B cell (primary cell): Measurements from ENCODE around the gene MMP2. TPM values are rescaled to one million over a fixed set of nuclear protein-coding genes. Genes with fewer than 3 reads are reported as not detected.

ENCODE experiments used
- ATAC-seq: fragments of 200-7000 bp; cut with Tn5 transposase; one replicate; pipeline ENCODE4 v1.10.0; 2021; ENCODE audit warnings: low read depth, mild to moderate bottlenecking, moderate number of reproducible peaks, moderate library complexity
- CTCF ChIA-PET: fragments of 350-600 bp; sonication (Branson Sonifier 250); formaldehyde crosslinking; loops from one replicate; lab custom pipeline; 2021; ENCODE audit warnings: antibody characterized with exemption, inconsistent platforms; lab: Charles Lee
- POLR2A ChIA-PET: fragments of 350-600 bp; sonication (Branson Sonifier 250); formaldehyde crosslinking; loops from one replicate; lab custom pipeline; 2021; ENCODE audit warnings: antibody characterized with exemption; lab: Charles Lee
- DNase-seq: peaks from one replicate; pipeline ENCODE4 v3.0.0; 2013
- H2AFZ ChIP-seq: 2 replicates; pipeline ENCODE4 v1.6.1; 2012; ENCODE audit warnings: mild to moderate bottlenecking, low read depth, low read length; ENCODE audit not compliant: insufficient read depth, poor library complexity, severe bottlenecking
- H3K27ac ChIP-seq, 2 donors: 1 replicate in 1 of 2; 2 replicates in 1 of 2; pipeline ENCODE4 v1.5.1; 2012 to 2013; ENCODE audit warnings: low read length in 2 of 2, mild to moderate bottlenecking in 2 of 2, moderate library complexity in 1 of 2
- H3K27me3 ChIP-seq, 4 experiments: fragments of 200-600 bp in 1 of 4; sonication (generic) in 1 of 4; replicated peaks in 1 of 4; 1 replicate in 2 of 4; 2 replicates in 2 of 4; pipeline versions ENCODE4 v1.6.1 to v1.7.0; 2013 to 2016; ENCODE audit warnings: low read length in 3 of 4, mild to moderate bottlenecking in 2 of 4, mixed read lengths in 1 of 4, moderate library complexity in 1 of 4; ENCODE audit not compliant: insufficient read depth in 4 of 4, control insufficient read depth in 3 of 4; ENCODE audit errors: control extremely low read depth in 1 of 4
- H3K36me3 ChIP-seq, 2 experiments: replicated peaks in 1 of 2; 1 replicate in 1 of 2; 2 replicates in 1 of 2; pipeline versions ENCODE4 v1.6.1 to v1.7.1; 2013; ENCODE audit warnings: low read length in 1 of 2; ENCODE audit not compliant: insufficient read depth in 2 of 2, control insufficient read depth in 1 of 2; ENCODE audit errors: control extremely low read depth in 1 of 2, extremely low read depth in 1 of 2
- H3K4me1 ChIP-seq, 2 donors: fragments of 200-600 bp in 1 of 2; sonication (generic) in 1 of 2; 1 replicate in 1 of 2; 2 replicates in 1 of 2; pipeline versions ENCODE4 v1.5.1 to v1.6.1; 2013 to 2017; ENCODE audit warnings: low read length in 2 of 2; ENCODE audit not compliant: control insufficient read depth in 2 of 2, insufficient read depth in 2 of 2
- H3K4me2 ChIP-seq: replicated peaks from 2 replicates; pipeline ENCODE3; 2012; ENCODE audit warnings: mild to moderate bottlenecking, low read depth, low read length; ENCODE audit not compliant: poor library complexity, severe bottlenecking
- H3K4me3 ChIP-seq, 5 experiments: fragments of 200-600 bp in 1 of 5; sonication (generic) in 1 of 5; 1 replicate in 3 of 5; 2 replicates in 2 of 5; pipeline versions ENCODE4 v1.5.1 to v1.7.0; 2011 to 2016; ENCODE audit warnings: low read length in 4 of 5, mild to moderate bottlenecking in 4 of 5, low read depth in 2 of 5, control low read depth in 1 of 5, moderate library complexity in 1 of 5; ENCODE audit not compliant: insufficient read depth in 1 of 5; ENCODE audit errors: control extremely low read depth in 1 of 5, extremely low read depth in 1 of 5
- H3K79me2 ChIP-seq: fragments of 200-600 bp; sonication (generic); one replicate; pipeline ENCODE4 v1.6.0; 2016; ENCODE audit warnings: low read length; ENCODE audit not compliant: control insufficient read depth, insufficient read depth
- H3K9ac ChIP-seq: fragments of 200-600 bp; sonication (generic); 2 replicates; pipeline ENCODE4 v1.6.1; 2017; ENCODE audit warnings: mild to moderate bottlenecking, low read length, moderate library complexity
- H3K9me3 ChIP-seq, 3 donors: one replicate each; pipeline versions ENCODE4 v1.6.1 to v1.7.1; 2013; ENCODE audit warnings: low read length in 2 of 3; ENCODE audit not compliant: control insufficient read depth in 2 of 3, insufficient read depth in 1 of 3; ENCODE audit errors: control extremely low read depth in 1 of 3
- H4K20me1 ChIP-seq: 2 replicates; pipeline ENCODE4 v1.6.0; 2012; ENCODE audit warnings: mild to moderate bottlenecking, low read length; ENCODE audit not compliant: insufficient read depth, control insufficient read depth, poor library complexity, severe bottlenecking
- H3K27ac Mint-ChIP-seq: one replicate; pipeline ENCODE4 v1.8.0; 2021; ENCODE audit warnings: mixed read lengths
- H3K27me3 Mint-ChIP-seq: one replicate; pipeline ENCODE4 v1.8.0; 2021; ENCODE audit warnings: mixed read lengths
- H3K4me1 Mint-ChIP-seq: one replicate; pipeline ENCODE4 v1.8.0; 2021; ENCODE audit warnings: mixed read lengths
- H3K4me3 Mint-ChIP-seq: one replicate; pipeline ENCODE4 v1.8.0; 2021; ENCODE audit warnings: mixed read lengths
- H3K9me3 Mint-ChIP-seq: one replicate; pipeline ENCODE4 v1.8.0; 2022; ENCODE audit warnings: mixed read lengths; ENCODE audit not compliant: insufficient read depth
- CTCF ChIP-seq: fragments of 200-600 bp; IDR thresholded peaks from one replicate; pipeline ENCODE4 v1.8.0; 2022; ENCODE audit warnings: antibody characterized with exemption, mild to moderate bottlenecking
- EZH2 ChIP-seq: IDR thresholded peaks from 2 replicates; pipeline ENCODE4 v1.6.1; 2012; ENCODE audit warnings: borderline replicate concordance, low read depth, mild to moderate bottlenecking, moderate library complexity, low read length; ENCODE audit not compliant: insufficient read depth, poor library complexity, severe bottlenecking
- whole genome bisulfite sequencing: methylation state at CpG from one replicate; pipeline ENCODE4 v1.1.5; 2013; ENCODE audit warnings: missing lambda C conversion rate; ENCODE audit not compliant: insufficient coverage; 5-methylcytosine and 5-hydroxymethylcytosine counted together
- intact Hi-C: fragments of 100-400 bp; cut with micrococcal nuclease; formaldehyde crosslinking; loops from one replicate; pipeline ENCODE4 v1.10.0; 2022
- polyA plus RNA-seq: library from polyadenylated mRNA; depleted of rRNA; stranded (reverse); fragments of >200 nt; gene quantifications from 2 replicates; pipeline ENCODE4 v1.2.3, GENCODE V29; 2012
- total RNA-seq, 2 donors: library from RNA; stranded (reverse); fragments of 120-200 nt in 1 of 2; gene quantifications; 1 replicate in 1 of 2; 2 replicates in 1 of 2; pipeline versions ENCODE4 v1.2.3 to v1.2.4, GENCODE V29; 2013 to 2022

The MMP2 gene
- total and polyA plus RNA-seq, 2 donors (not counting 1 experiment from before 2014, with no cell fraction given): not detected

GRCh38 chr16:55433535-55433934, 45.5 kb upstream of the MMP2 start:
- ChIA-PET POLR2A (no interaction called here), CTCF (no interaction called here)
- 99% methylated on average over 4 of the region's 5 CpGs for WGBS
- TF ChIP-seq CTCF: no peak
- no peak for TF ChIP-seq EZH2
- Mint-ChIP-seq H3K9me3 (no peaks in the 10 kb centered on the region), H3K27ac (no peak overlapping the region), H3K27me3 (peaks cover 13% of the 10 kb centered on the region), H3K4me3 (no peak overlapping the region), H3K4me1 (no peaks in the 10 kb centered on the region)
- no peak overlapping the region for H3K9ac ChIP-seq
- no peaks in the 10 kb centered on the region for H3K9me3 ChIP-seq
- no peak for ATAC-seq
- H3K27ac ChIP-seq: no peak overlapping the region
- H3K36me3 ChIP-seq: no peaks in the 10 kb centered on the region
- no peaks in the 10 kb centered on the region for H3K79me2 ChIP-seq
- no peaks in the 10 kb centered on the region for H3K4me1 ChIP-seq
- peaks cover 0 to 5% (median 1%) of the 10 kb centered on the region in 4 experiments for H3K27me3 ChIP-seq
- no peaks in the 10 kb centered on the region for H4K20me1 ChIP-seq
- intact Hi-C loops: no loop called here
- H2AFZ ChIP-seq: no peak overlapping the region
- no peak for DNase-seq
- no peak overlapping the region for H3K4me3 ChIP-seq
- H3K4me2 ChIP-seq: no peak overlapping the region

- ATAC-seq (no peak), DNase-seq (no peak)
- ChIA-PET CTCF (no interaction called here), POLR2A (no interaction called here)
- 48% methylated on average over 3 of the region's 4 CpGs for WGBS
- Mint-ChIP-seq H3K4me3 (no peak overlapping the region), H3K4me1 (no peaks in the 10 kb centered on the region), H3K27me3 (peaks cover 13% of the 10 kb centered on the region), H3K9me3 (no peaks in the 10 kb centered on the region), H3K27ac (no peak overlapping the region)
- Histone ChIP-seq H3K36me3 (no peaks in the 10 kb centered on the region), H3K4me2 (no peak overlapping the region), H3K9me3 (no peaks in the 10 kb centered on the region), H3K27me3 (peaks cover 0 to 5% (median 1%) of the 10 kb centered on the region in 4 experiments), H4K20me1 (no peaks in the 10 kb centered on the region), H3K4me1 (no peaks in the 10 kb centered on the region), H3K9ac (no peak overlapping the region), H3K79me2 (no peaks in the 10 kb centered on the region), H3K27ac (no peak overlapping the region), H2AFZ (no peak overlapping the region), H3K4me3 (no peak overlapping the region)
- TF ChIP-seq CTCF (no peak), EZH2 (no peak)
- intact Hi-C loops: no loop called here
Observed at GRCh38 chr16:55434000-55434399, 45.0 kb upstream of the MMP2 start.
